ENCODE data around the gene NCMAP.
A peak's percentile ranks its signal among the peaks of the same experiment; 100 is the strongest.

NCMAP gene

GRCh38 chr1:24575905-24576587, 20.2 kb downstream of the NCMAP start:
- no peak for DNase-seq

GRCh38 chr1:24578846-24579245, 23.0 kb downstream of the NCMAP start:
- DNase-seq, result no peak

GRCh38 chr1:24580756-24581155, 24.9 kb downstream of the NCMAP start:
- DNase-seq, result no peak

- DNase-seq, result no peak
These were observed 28.3 kb downstream of the NCMAP start for GRCh38 chr1:24584171-24584647.

GRCh38 chr1:24586119-24586518, 30.2 kb downstream of the NCMAP start:
- DNase-seq, result no peak

- DNase-seq, result peak; percentile 11 to 81 (median 52)
These were observed 31.3 kb downstream of the NCMAP start for GRCh38 chr1:24586970-24587820.

- no peak for DNase-seq
These were observed 32.7 kb downstream of the NCMAP start for GRCh38 chr1:24588573-24588972.

GRCh38 chr1:24589200-24589599, 33.3 kb downstream of the NCMAP start:
- DNase-seq, result no peak

- no peak for DNase-seq
These were observed 35.9 kb downstream of the NCMAP start for GRCh38 chr1:24591781-24592180.

GRCh38 chr1:24594328-24594598, 38.4 kb downstream of the NCMAP start:
- no peak for DNase-seq

GRCh38 chr1:24596401-24596880, 40.6 kb downstream of the NCMAP start:
- DNase-seq, result no peak

- no peak for DNase-seq
These were observed 43.4 kb downstream of the NCMAP start for GRCh38 chr1:24599265-24599664.

- no peak for DNase-seq
These were observed 44.7 kb downstream of the NCMAP start for GRCh38 chr1:24600551-24600950.

- no peak for DNase-seq
These were observed 49.8 kb downstream of the NCMAP start for GRCh38 chr1:24605534-24606295.

- no peak for DNase-seq
These were observed 50.4 kb downstream of the NCMAP start for GRCh38 chr1:24606296-24606605.

GRCh38 chr1:24606621-24607020, 50.7 kb downstream of the NCMAP start:
- DNase-seq, result no peak

GRCh38 chr1:24609949-24610517, 54.1 kb downstream of the NCMAP start:
- DNase-seq, result no peak

GRCh38 chr1:24619376-24619775, 63.5 kb downstream of the NCMAP start:
- DNase-seq, result no peak

GRCh38 chr1:24620678-24621077, 64.8 kb downstream of the NCMAP start:
- no peak for DNase-seq

GRCh38 chr1:24621121-24621520, 65.2 kb downstream of the NCMAP start:
- DNase-seq, result no peak

- no peak for DNase-seq
These were observed 66.3 kb downstream of the NCMAP start for GRCh38 chr1:24622218-24622617.

GRCh38 chr1:24632832-24633175, 76.9 kb downstream of the NCMAP start:
- no peak for DNase-seq

GRCh38 chr1:24635195-24635843, 79.4 kb downstream of the NCMAP start:
- peak in 3 of 6 experiments; percentile 33 to 71 (median 67) for DNase-seq

Data from stimulated activated naive CD4-positive, alpha-beta T cell (primary cell).